Lower leg skin (tissue), 4 donors: ENCODE data around the gene OGA. TPM values are rescaled to one million over a fixed set of nuclear protein-coding genes. Genes with fewer than 3 reads are reported as not detected.
A peak's percentile ranks its signal among the peaks of the same experiment; 100 is the strongest.

Experiments
- DNase-seq, 2 donors: peaks; one replicate each; pipeline ENCODE4 v3.0.0-alpha.2; 2019; ENCODE audit warnings: low spot score in 2 of 2
- H3K4me3 ChIP-seq: fragments of 200-600 bp; sonication (generic); 2 replicates; pipeline ENCODE4 v1.5.1; 2017; ENCODE audit warnings: mild to moderate bottlenecking, low read depth; ENCODE audit not compliant: poor library complexity, severe bottlenecking
- POLR2A ChIP-seq, 2 donors: fragments of 450-650 bp; IDR thresholded peaks; one replicate each; pipeline ENCODE4 v1.6.1; 2016 to 2017; ENCODE audit warnings: antibody characterized with exemption in 2 of 2, mild to moderate bottlenecking in 1 of 2, moderate library complexity in 1 of 2
- WGBS, 2 donors: methylation state at CpG; one replicate each; pipeline ENCODE4 v1.1.5; 2018; 5-methylcytosine and 5-hydroxymethylcytosine counted together
- intact Hi-C: fragments of 100-400 bp; cut with DNase I; formaldehyde crosslinking; loops from one replicate; pipeline ENCODE4 v1.15.0; 2023; ENCODE audit warnings: low total_unique reads
- total RNA-seq, 4 donors: library from RNA; depleted of rRNA; stranded (reverse); fragments of >200 nt; gene quantifications; one replicate each; pipeline ENCODE4 v1.1.0, GENCODE V29; 2016
- TF ChIP-seq, protein P1 (sequence below), 3 donors: fragments of 450-650 bp; IDR thresholded peaks; one replicate each; pipeline ENCODE4 v1.5.1; 2016; ENCODE audit warnings: antibody characterized with exemption in 3 of 3, mild to moderate bottlenecking in 3 of 3, moderate library complexity in 2 of 3

OGA gene
- total RNA-seq, 4 donors from 2014 or later, result 72.2 to 188 (median 116) TPM

DNA sequence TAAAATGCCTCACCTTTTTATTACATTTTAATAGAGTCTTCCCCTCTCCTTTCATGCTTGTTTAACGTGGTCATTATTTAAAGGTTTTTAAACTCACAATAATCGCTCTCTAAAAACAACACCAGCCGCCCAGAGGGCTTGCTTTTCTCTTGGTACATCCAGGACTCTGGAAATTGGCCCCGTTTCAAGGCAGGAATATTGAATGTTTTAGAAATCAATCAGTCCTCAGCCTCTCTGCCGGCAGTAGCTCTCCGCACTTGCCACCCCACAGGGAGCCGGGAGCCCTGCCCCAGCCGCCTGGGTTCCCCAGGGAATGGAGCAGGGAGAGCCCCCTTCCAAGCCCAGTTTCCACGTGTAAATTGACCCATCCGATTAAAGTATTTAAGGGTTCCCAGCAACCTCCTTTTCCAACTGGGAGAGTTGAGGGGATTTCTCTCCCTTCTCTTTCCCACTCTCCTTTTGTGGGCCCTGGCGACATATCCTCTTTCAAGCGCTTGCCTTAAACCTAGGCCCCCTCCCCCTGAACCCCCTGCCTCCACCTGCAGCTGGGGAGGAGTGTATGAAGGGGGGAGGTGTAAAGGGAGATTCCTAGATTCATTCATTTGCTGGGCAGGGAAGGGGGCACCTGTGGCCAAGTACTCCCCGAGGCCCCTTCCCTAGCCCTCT lies 44.2 kb downstream of the OGA start:
- H3K4me3 ChIP-seq, result no peak overlapping the region
- intact Hi-C loops, result no loop called here
- TF ChIP-seq POLR2A (IDR thresholded peaks at IDR 0.05), result no peak
- TF ChIP-seq, protein P1, sequence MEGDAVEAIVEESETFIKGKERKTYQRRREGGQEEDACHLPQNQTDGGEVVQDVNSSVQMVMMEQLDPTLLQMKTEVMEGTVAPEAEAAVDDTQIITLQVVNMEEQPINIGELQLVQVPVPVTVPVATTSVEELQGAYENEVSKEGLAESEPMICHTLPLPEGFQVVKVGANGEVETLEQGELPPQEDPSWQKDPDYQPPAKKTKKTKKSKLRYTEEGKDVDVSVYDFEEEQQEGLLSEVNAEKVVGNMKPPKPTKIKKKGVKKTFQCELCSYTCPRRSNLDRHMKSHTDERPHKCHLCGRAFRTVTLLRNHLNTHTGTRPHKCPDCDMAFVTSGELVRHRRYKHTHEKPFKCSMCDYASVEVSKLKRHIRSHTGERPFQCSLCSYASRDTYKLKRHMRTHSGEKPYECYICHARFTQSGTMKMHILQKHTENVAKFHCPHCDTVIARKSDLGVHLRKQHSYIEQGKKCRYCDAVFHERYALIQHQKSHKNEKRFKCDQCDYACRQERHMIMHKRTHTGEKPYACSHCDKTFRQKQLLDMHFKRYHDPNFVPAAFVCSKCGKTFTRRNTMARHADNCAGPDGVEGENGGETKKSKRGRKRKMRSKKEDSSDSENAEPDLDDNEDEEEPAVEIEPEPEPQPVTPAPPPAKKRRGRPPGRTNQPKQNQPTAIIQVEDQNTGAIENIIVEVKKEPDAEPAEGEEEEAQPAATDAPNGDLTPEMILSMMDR (IDR thresholded peaks at IDR 0.05), result no peak
- DNase-seq, result peak in 1 of 2 donors; percentile 69
- 11 to 12% methylated on average over 13 of the region's 13 CpGs for WGBS, 2 donors

DNA sequence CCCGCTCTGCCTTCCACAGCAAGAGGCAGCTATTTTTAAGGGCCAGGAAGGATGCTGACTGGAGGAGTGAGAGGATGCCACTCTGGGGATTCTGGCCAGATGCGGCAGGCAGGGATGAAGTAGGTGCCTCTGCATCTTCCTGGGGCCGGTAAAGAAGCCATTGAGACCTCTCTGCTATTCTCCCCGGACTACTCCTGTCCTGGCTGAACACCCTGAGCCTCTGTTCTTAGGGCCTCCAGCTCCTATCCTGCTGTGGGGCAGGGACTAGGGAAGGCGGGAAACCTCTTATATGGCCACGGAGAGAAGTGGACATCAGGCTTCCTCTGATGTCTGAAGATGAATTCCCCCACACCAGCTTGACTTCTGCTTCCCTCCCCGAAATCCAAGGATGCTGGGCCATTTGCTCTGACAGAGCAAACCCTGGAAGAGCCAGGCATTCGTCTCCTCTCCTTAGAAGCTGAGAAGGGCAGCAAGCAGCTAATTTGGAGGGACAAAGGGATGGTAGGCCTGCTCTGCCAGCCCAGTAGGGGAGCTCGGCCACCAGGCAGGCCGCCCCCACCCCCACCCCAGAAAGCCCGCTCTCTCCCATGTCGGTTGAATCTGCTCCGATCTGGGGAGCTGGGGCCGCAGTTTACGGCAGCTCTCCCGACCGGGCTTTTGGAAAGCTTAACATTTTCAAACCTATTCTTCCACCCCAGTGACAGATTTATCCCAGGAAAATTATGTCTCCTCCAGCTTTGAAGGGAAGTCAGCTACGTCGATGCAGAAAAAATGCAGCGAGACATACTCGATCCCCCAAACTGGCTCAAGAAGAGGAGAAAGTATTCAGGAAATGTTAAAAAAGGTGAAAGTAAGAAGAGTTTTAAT lies 45.1 kb downstream of the OGA start:
- no peak for TF ChIP-seq POLR2A (IDR thresholded peaks at IDR 0.05)
- TF ChIP-seq, protein P1 (IDR thresholded peaks at IDR 0.05), result no peak
- intact Hi-C loops, result no loop called here
- 28 to 41% methylated on average over 21 of the region's 21 CpGs for WGBS, 2 donors
- no peak overlapping the region for H3K4me3 ChIP-seq
- DNase-seq, result peak in 1 of 2 donors; percentile 70

DNA sequence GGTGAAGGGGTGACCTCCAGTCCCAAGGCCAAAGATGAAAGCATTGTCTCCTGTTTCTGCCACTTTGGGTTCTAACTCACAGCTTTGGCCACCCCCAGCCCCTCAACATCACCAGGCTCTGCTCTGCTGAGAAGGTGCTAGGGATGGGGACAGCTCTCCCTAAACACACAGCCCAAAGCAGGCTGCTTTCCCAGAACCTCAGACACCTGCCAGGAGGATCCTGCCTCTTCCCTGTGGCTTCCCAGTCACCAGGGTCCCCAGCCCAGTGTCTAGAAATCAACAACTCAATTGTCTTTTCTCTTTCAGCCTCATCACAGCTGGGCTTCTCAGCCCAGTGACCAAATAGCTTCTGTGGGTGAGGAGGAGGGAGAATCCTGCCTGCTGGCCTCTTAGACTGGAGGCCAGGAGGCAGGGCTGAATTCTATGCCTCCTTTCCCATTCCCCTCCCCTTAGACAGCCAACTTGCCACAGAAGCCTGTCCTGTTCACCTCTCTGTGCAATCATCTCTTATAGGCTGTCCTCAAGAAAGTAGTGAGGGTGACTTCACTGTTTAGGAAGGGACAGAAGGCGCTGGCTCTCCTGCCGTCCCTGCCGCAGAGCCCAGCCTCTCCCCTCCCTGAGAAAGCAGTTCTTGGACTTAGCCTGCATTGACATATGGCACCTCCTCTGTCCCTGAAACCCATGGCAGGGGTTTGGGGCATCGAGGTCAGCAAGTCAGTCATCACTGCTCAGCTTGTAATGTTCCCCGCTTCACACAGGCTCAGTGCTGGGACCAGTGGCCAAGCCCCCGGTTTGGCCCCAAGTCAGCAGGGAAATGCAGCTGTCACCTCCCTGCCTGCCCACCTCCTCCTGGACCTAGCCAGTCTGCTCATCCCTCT lies 46.0 kb downstream of the OGA start:
- 71 to 76% methylated on average over 6 of the region's 6 CpGs for WGBS, 2 donors
- no peak overlapping the region for H3K4me3 ChIP-seq
- intact Hi-C loops, result no loop called here
- peak in 1 of 2 donors; percentile 70 for DNase-seq
- TF ChIP-seq POLR2A (IDR thresholded peaks at IDR 0.05), result no peak
- TF ChIP-seq, protein P1 (IDR thresholded peaks at IDR 0.05), result no peak

DNA sequence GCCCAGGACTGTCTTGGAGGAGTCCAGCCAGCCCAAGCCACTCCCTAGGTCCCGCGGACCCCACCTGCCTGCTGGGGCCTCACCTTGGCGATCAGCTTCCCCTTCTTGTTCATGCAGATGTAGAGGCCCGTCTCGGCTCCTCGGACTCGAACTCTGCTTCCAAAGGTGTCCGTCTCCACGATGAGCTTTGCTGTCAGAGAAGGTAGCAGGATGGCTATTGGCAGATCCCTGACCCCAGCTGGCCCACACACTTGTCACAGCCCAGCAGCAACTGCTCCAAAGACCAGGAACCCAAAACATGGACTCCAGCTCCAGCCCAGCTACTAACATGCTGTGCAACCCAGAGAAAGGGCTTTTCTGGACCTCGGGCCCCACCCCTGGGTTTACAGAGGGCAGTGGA lies 46.9 kb downstream of the OGA start:
- H3K4me3 ChIP-seq, result no peak overlapping the region
- intact Hi-C loops, result no loop called here
- peak in 1 of 2 donors; percentile 78 for DNase-seq
- 87 to 95% methylated on average over 10 of the region's 10 CpGs for WGBS, 2 donors
- no peak for TF ChIP-seq POLR2A (IDR thresholded peaks at IDR 0.05)
- TF ChIP-seq, protein P1 (IDR thresholded peaks at IDR 0.05), result no peak

DNA sequence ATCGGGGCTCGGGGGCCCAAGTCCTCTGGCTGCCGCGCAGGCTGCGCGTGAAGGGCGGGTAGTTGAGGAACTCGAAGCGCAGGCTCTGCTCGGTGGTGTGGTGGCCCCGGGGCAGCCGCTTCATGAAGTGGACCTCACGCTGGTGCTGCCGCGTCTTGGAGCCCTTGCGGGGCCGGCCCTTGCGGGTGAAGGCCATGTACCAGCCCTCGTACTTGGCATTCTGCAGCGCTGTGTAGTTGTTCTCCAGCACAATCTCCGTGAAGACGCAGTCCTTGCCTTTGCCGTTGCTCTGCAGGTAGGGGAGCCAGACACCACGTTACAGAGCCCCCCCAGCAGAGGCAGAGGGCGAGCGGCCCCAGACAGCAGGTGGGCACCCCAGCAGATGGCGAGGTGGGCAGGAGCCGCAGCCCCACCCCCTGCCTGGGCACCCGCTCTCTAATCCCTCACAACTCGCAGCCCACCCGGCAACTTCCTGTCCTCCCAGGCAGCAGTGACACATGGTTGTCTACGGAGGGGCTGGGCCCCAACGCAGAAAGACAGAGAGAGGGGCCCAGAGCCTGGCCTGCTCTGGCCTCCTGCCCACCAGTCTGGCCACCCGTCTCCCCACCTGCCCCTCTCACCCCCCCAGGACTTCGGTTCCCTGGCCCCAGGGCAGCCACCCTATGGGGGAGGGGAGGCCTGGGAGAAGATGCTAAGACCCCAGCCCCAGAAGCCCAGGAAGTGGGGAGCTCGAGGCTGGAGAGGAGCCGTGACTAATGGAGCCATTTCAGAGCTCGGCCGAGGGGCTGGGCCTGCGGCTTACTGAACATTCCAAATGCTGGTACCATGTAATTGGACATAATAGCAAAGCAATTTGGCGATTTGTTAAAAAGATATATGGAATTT lies 47.7 kb downstream of the OGA start:
- TF ChIP-seq, protein P1 (IDR thresholded peaks at IDR 0.05), result no peak
- no peak for TF ChIP-seq POLR2A (IDR thresholded peaks at IDR 0.05)
- WGBS, 2 donors, result 62 to 71% methylated on average over 24 to 31 of the region's 41 CpGs
- no peak overlapping the region for H3K4me3 ChIP-seq
- intact Hi-C loops, result no loop called here
- DNase-seq, result peak in 1 of 2 donors; percentile 76
